T-helper 2 cell (primary cell): ENCODE results near the gene HHAT.

Source experiments
- DNase-seq, 5 experiments: peaks; one replicate each; pipeline versions ENCODE4 v3.0.0 to v3.0.0-alpha.2; 2012 to 2022
- total RNA-seq, 2 donors: gene quantifications; one replicate each; lab custom pipeline; 2026; lab: John Stamatoyannopoulos, UW

Gene HHAT
- 16.5 to 18.1 reads per million in 2 donors for total RNA-seq

GRCh38 chr1:210328746-210329503, at the start of gene HHAT:
Gene HHAT (plus strand): TSS chr1:210328902. CDS start chr1:210348976, 20,074 bp downstream.
- peak; percentile 32 to 71 (median 49) for DNase-seq

GRCh38 chr1:210280221-210280620, 48.5 kb upstream of the HHAT start:
- DNase-seq, result no peak

- no peak for DNase-seq
Measured at GRCh38 chr1:210288116-210288515, 40.6 kb upstream of the HHAT start.

GRCh38 chr1:210289248-210289647, 39.5 kb upstream of the HHAT start:
- no peak for DNase-seq

- no peak for DNase-seq
Measured at GRCh38 chr1:210291081-210291764, 37.5 kb upstream of the HHAT start.

GRCh38 chr1:210291786-210292230, 36.9 kb upstream of the HHAT start:
- no peak for DNase-seq

- DNase-seq, result peak in 4 of 5 experiments; percentile 3 to 25 (median 13)
Measured at GRCh38 chr1:210292231-210292871, 36.4 kb upstream of the HHAT start.

GRCh38 chr1:210293171-210293607, 35.5 kb upstream of the HHAT start:
- DNase-seq, result no peak

- no peak for DNase-seq
Measured at GRCh38 chr1:210294999-210295745, 33.5 kb upstream of the HHAT start.

- no peak for DNase-seq
Measured at GRCh38 chr1:210296682-210297081, 32.0 kb upstream of the HHAT start.

GRCh38 chr1:210298296-210298695, 30.4 kb upstream of the HHAT start:
- no peak for DNase-seq

- no peak for DNase-seq
Measured at GRCh38 chr1:210298936-210299335, 29.8 kb upstream of the HHAT start.

- no peak for DNase-seq
Measured at GRCh38 chr1:210299501-210299900, 29.2 kb upstream of the HHAT start.

- no peak for DNase-seq
Measured at GRCh38 chr1:210300923-210301614, 27.6 kb upstream of the HHAT start.

GRCh38 chr1:210301615-210302000, 27.1 kb upstream of the HHAT start:
- DNase-seq, result no peak

GRCh38 chr1:210302501-210302900, 26.2 kb upstream of the HHAT start:
- no peak for DNase-seq

- DNase-seq, result no peak
Measured at GRCh38 chr1:210303391-210303790, 25.3 kb upstream of the HHAT start.

- DNase-seq, result no peak
Measured at GRCh38 chr1:210310562-210311153, 18.0 kb upstream of the HHAT start.

GRCh38 chr1:210311726-210312493, 16.8 kb upstream of the HHAT start:
- DNase-seq, result no peak

- DNase-seq, result no peak
Measured at GRCh38 chr1:210313046-210313595, 15.6 kb upstream of the HHAT start.

GRCh38 chr1:210313921-210314320, 14.8 kb upstream of the HHAT start:
- no peak for DNase-seq
